Astrocyte of the cerebellum (primary cell): ENCODE data around the gene SRSF4.
"Not testable (repeated sequence)": the region's sequence is repeated elsewhere in the genome, so short reads cannot be mapped to it uniquely, and the experiment has no call there.

ENCODE experiments used
- DNase-seq: peaks from one replicate; pipeline ENCODE4 v3.0.0-alpha.2; 2011; ENCODE audit warnings: low read depth
- H3K4me3 ChIP-seq: 2 replicates; pipeline ENCODE4 v1.5.1; 2011; ENCODE audit warnings: mild to moderate bottlenecking, low read depth, low read length, moderate library complexity
- in situ Hi-C: cut with HindIII; loops from 2 replicates; pipeline ENCODE4 v1.10.0; 2017; ENCODE audit warnings: low sequenced_read_pairs
- TF ChIP-seq, protein P1 (sequence below): IDR thresholded peaks from 2 replicates; pipeline ENCODE4 v1.5.1; 2012; ENCODE audit warnings: low read length, low read depth, moderate library complexity, mild to moderate bottlenecking; ENCODE audit errors: missing control alignments

SRSF4 gene

DNA sequence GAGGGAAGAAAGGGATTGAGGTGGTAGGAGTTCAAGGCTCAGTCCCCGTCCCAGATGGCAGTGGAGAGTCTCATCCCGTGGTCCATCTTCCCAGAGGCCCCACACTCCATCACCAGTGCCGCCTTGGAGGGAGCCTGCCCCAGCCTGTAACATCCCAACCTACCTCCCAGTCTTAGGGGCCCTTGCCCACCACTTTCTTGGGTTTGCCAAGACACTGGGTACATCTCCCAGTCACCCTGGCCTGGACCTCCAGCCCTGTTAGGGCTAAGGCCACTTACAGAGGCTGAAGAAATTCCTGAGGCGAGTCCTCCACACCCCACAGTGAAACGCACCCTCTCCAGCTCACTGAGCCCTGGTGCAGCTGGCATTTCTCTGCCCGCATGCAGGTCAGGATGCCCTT, 61.3 kb downstream of the SRSF4 start:
- TF ChIP-seq, protein P1, sequence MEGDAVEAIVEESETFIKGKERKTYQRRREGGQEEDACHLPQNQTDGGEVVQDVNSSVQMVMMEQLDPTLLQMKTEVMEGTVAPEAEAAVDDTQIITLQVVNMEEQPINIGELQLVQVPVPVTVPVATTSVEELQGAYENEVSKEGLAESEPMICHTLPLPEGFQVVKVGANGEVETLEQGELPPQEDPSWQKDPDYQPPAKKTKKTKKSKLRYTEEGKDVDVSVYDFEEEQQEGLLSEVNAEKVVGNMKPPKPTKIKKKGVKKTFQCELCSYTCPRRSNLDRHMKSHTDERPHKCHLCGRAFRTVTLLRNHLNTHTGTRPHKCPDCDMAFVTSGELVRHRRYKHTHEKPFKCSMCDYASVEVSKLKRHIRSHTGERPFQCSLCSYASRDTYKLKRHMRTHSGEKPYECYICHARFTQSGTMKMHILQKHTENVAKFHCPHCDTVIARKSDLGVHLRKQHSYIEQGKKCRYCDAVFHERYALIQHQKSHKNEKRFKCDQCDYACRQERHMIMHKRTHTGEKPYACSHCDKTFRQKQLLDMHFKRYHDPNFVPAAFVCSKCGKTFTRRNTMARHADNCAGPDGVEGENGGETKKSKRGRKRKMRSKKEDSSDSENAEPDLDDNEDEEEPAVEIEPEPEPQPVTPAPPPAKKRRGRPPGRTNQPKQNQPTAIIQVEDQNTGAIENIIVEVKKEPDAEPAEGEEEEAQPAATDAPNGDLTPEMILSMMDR = no peak
- H3K4me3 ChIP-seq = no peak overlapping the region
- no peak for DNase-seq
- in situ Hi-C loops = no loop called here

DNA sequence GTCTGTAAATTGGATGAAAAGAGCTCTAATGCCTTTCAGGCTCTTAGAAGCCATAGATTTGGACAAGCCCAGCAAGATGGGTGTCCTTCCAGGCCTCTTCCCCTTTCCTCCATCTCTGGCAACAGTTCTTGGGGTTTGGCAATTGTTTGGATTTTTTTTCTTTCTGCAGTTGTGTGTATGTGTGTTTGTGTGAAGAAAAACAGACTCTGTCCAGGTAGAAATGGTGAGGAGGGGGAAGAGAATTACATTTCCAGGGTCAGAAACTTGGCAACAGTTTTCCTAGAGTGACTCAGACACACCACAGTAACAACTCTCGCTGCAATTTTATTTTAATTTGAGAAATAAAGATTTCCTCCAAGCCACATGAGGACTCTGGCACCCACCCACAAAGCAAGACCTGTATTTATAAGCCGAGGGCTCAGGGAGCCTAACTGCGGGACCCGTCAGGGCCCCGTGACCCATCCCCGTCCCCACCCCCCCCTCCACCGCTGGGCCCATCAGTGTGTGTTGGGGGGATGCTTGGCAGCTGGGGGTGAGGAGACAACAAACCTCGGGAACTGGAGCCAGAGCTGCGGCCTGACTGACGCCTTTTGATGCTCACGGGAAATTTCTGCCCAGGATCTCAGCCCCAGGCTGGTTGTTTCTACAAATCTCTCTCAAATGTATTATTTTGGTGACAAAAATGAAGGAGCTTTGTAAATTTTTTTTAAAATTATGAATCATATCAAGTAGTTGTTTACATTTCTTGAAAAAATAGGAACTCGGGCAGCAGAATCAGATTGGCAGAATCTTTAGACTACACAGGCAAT, 62.4 kb downstream of the SRSF4 start:
- no peak for DNase-seq
- in situ Hi-C loops = no loop called here
- H3K4me3 ChIP-seq = no peak overlapping the region
- TF ChIP-seq, protein P1 = no peak

DNA sequence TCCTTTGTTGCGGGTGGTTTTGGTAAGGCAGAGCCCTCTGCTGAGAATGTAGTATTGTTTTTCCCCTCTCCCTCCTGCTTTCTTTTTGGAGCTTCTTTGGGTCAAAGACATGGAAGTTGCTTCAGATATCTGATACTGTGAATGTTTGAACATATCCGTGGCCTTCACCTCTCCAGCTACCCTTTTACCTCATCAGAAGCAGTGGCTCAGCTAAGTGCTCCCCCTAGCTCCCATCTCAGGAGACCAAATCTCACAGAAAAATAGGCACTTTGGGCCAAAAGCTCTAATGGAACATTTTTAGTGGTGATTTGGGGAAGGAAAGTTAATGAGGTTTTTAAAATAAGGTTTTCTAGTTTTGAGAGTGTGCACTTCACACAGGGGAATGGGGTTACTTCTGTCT, 64.3 kb downstream of the SRSF4 start:
- TF ChIP-seq, protein P1 = peak; percentile 38
- H3K4me3 ChIP-seq = no peak overlapping the region
- no peak for DNase-seq
- in situ Hi-C loops = no loop called here

DNA sequence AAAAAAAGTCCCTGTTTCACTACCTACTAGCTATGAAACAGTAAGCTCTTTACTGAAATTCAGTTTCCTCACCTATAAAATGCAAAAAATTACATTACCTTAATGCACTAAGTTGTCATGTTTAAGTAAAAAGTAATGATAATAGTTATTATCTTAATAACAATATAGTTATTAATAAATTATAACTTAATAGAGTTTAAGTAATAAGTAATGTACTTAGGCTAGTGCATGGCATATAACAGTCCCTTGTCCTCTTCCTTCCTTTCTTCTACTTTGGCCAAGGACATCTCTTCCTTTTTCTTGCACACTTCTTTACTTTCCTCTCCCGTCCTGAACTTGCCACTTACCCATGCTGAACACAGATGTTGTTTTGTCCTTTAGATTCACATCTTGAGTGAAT, 67.0 kb downstream of the SRSF4 start:
- TF ChIP-seq, protein P1 = no peak
- in situ Hi-C loops = no loop called here
- H3K4me3 ChIP-seq = no peak overlapping the region
- DNase-seq = no peak

DNA sequence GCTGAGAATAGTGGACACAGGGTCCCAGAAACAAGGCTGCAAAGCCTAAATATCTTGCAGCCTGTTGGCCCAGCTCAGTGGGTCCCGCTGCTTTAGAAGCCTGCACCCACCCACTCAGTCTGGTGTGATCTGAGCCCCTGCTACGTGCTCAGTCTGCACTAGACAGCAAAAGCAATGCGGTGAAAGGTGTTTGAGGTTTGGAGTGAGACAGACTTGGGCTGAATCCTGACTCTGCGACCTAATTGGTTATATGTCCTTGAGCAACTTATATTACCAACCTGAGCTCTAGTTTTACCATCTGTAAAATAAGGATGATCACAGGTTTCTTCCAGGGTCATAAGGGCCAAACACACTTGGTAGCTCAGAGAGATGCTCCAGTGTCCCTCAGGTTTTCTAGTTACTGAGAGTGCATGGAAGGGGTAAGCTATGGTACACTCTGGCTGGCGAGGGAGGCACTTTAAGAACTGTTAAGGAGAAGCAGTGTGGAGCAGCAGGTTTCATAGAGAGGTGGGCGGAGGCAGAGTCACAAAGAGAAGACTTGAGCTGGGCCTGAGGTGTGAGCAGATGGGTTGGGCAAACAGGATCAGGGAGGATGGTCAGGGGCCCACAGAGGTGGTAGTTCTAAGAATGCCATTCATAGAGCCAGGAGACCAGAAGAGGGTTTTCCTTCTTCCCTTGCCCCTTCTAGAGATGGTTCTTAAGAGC, 68.1 kb downstream of the SRSF4 start:
- no peak for DNase-seq
- H3K4me3 ChIP-seq = no peak overlapping the region
- in situ Hi-C loops = no loop called here
- TF ChIP-seq, protein P1 = no peak

DNA sequence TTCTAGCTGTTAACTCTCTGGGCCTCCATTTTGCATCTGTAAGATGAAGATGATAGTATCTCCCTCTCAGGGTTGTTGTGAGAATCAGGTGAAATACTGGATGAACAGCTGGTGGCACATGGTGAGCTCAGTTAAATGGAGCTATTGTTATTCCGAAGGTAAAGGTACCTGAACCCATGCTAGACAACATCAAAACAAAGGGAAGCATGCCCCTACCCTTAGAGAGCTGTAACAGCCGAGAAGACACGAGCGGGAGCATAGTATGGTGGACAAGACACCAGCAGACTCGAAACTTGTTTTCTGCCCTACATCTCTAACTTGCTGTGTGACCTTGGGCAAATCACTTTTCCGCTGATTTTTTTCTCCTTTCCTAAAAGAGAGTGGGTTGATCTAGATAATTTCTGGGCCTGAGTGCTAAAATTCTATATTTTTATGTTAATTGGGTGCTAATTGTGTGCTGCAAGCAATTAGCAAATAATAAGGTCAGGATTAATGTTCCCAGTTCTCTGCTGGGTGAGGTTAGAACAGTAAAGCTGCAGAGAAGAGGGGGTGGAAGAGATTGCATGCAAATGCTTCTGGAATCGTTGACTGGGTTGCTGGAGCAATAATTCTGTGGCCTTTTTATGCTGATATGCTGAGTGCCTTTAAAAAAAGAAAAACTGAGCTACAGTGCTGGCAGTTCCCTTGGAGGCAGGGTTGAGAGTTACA, 68.8 kb downstream of the SRSF4 start:
- DNase-seq = no peak
- no peak overlapping the region for H3K4me3 ChIP-seq
- in situ Hi-C loops = no loop called here
- TF ChIP-seq, protein P1 = no peak

DNA sequence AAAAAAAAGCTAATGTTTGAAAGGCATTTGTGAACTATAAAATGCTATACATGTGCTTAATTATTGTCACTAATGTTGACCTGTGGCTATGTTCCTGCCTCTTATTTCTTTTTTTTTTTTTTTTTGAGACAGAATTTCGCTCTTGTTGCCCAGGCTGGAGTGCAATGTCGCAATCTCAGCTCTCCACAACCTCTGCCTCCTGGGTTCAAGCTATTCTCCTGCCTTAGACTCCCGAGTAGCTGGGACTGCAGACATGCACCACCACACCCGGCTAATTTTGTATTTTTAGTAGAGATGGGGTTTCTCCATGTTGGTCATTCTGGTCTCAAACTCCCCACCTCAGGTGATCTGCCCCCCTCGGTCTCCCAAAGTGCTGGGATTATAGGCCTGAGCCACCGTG, 73.7 kb downstream of the SRSF4 start:
- not testable (repeated sequence) for DNase-seq, H3K4me3 ChIP-seq
- in situ Hi-C loops = loop anchor here (10.0 kb wide), 1 partner anchor 57 kb away; no protein-coding TSS in a partner anchor
